ENCODE results near the gene GET4. TPM values are rescaled to one million over a fixed set of nuclear protein-coding genes. Genes with fewer than 3 reads are reported as not detected.

GET4 gene
- total and polyA plus RNA-seq, 4 donors = 19.5 to 34.7 (median 27.3) TPM

DNA sequence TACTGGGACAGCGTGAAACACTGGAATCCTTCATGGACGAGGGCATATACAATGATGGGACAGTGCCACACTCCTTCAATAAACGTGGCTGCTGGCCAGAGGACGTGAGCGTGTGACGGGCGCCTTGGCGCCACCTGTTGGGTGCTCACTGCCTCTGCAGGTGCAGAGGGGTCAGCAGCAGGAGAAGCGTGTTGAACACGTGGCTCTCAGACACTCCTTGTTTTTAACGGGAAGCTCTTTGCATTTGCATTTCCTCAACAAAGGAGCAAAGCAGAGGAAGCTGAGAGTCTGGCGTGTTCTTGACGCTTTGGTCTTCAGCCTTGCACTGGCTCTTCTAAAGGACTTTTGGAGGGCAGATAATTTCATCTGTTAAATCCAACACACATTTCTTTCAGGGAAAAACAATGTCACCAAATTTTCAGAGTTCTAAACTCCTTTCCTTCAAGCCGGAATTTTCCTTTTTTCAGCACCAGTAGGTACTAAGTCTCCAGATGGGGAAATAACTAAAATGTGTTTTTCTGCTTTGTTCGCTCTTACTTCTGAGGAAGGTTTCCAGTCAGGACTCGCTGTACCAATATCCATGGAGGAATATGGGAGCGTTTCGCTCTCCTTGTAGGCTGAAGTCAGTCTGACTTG is 2.9 kb upstream of the GET4 start:
- WGBS = 28% methylated on average over 18 of the region's 18 CpGs
- Histone ChIP-seq H3K9ac (ENCODE audit: low read depth in 1 of 2, low read length in 2 of 2) (peak overlapping the region; percentile 60 to 74), H3K9me3 (ENCODE audit: control insufficient read depth in 4 of 4, low read length in 3 of 4) (no peaks in the 10 kb centered on the region), H3K27ac (ENCODE audit: low read depth in 1 of 2, low read length in 2 of 2) (peak overlapping the region; percentile 67 to 72), H3K4me1 (ENCODE audit: control insufficient read depth in 4 of 4, insufficient read depth in 4 of 4, low read length in 3 of 4) (peaks cover 0 to 20% (median 13%) of the 10 kb centered on the region in 4 donors), H3K36me3 (ENCODE audit: control insufficient read depth in 4 of 4, insufficient read depth in 3 of 4, low read depth in 1 of 4, low read length in 3 of 4) (peaks cover 0 to 20% (median 8%) of the 10 kb centered on the region in 4 donors), H3K27me3 (ENCODE audit: control insufficient read depth in 4 of 4, insufficient read depth in 4 of 4, low read length in 3 of 4) (no peaks in the 10 kb centered on the region), H3K4me3 (ENCODE audit: low read depth in 1 of 3, low read length in 3 of 3) (no peak overlapping the region)
- TF ChIP-seq, protein P1, sequence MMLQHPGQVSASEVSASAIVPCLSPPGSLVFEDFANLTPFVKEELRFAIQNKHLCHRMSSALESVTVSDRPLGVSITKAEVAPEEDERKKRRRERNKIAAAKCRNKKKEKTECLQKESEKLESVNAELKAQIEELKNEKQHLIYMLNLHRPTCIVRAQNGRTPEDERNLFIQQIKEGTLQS (IDR thresholded peaks at IDR 0.05) = no peak
- TF ChIP-seq, protein P2, sequence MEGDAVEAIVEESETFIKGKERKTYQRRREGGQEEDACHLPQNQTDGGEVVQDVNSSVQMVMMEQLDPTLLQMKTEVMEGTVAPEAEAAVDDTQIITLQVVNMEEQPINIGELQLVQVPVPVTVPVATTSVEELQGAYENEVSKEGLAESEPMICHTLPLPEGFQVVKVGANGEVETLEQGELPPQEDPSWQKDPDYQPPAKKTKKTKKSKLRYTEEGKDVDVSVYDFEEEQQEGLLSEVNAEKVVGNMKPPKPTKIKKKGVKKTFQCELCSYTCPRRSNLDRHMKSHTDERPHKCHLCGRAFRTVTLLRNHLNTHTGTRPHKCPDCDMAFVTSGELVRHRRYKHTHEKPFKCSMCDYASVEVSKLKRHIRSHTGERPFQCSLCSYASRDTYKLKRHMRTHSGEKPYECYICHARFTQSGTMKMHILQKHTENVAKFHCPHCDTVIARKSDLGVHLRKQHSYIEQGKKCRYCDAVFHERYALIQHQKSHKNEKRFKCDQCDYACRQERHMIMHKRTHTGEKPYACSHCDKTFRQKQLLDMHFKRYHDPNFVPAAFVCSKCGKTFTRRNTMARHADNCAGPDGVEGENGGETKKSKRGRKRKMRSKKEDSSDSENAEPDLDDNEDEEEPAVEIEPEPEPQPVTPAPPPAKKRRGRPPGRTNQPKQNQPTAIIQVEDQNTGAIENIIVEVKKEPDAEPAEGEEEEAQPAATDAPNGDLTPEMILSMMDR (IDR thresholded peaks at IDR 0.05; ENCODE audit: low read depth, low read length, missing input control) = peak; percentile 97
- TF ChIP-seq, protein P3, sequence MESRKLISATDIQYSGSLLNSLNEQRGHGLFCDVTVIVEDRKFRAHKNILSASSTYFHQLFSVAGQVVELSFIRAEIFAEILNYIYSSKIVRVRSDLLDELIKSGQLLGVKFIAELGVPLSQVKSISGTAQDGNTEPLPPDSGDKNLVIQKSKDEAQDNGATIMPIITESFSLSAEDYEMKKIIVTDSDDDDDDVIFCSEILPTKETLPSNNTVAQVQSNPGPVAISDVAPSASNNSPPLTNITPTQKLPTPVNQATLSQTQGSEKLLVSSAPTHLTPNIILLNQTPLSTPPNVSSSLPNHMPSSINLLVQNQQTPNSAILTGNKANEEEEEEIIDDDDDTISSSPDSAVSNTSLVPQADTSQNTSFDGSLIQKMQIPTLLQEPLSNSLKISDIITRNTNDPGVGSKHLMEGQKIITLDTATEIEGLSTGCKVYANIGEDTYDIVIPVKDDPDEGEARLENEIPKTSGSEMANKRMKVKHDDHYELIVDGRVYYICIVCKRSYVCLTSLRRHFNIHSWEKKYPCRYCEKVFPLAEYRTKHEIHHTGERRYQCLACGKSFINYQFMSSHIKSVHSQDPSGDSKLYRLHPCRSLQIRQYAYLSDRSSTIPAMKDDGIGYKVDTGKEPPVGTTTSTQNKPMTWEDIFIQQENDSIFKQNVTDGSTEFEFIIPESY (IDR thresholded peaks at IDR 0.05) = no peak
- TF ChIP-seq, protein P4, sequence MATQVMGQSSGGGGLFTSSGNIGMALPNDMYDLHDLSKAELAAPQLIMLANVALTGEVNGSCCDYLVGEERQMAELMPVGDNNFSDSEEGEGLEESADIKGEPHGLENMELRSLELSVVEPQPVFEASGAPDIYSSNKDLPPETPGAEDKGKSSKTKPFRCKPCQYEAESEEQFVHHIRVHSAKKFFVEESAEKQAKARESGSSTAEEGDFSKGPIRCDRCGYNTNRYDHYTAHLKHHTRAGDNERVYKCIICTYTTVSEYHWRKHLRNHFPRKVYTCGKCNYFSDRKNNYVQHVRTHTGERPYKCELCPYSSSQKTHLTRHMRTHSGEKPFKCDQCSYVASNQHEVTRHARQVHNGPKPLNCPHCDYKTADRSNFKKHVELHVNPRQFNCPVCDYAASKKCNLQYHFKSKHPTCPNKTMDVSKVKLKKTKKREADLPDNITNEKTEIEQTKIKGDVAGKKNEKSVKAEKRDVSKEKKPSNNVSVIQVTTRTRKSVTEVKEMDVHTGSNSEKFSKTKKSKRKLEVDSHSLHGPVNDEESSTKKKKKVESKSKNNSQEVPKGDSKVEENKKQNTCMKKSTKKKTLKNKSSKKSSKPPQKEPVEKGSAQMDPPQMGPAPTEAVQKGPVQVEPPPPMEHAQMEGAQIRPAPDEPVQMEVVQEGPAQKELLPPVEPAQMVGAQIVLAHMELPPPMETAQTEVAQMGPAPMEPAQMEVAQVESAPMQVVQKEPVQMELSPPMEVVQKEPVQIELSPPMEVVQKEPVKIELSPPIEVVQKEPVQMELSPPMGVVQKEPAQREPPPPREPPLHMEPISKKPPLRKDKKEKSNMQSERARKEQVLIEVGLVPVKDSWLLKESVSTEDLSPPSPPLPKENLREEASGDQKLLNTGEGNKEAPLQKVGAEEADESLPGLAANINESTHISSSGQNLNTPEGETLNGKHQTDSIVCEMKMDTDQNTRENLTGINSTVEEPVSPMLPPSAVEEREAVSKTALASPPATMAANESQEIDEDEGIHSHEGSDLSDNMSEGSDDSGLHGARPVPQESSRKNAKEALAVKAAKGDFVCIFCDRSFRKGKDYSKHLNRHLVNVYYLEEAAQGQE (IDR thresholded peaks at IDR 0.05) = no peak
- TF ChIP-seq FOXA2 (IDR thresholded peaks at IDR 0.05) = no peak
- TF ChIP-seq HNF4A (conservative IDR thresholded peaks at IDR 0.05) = peak; percentile 45 to 57
- TF ChIP-seq, protein P5, sequence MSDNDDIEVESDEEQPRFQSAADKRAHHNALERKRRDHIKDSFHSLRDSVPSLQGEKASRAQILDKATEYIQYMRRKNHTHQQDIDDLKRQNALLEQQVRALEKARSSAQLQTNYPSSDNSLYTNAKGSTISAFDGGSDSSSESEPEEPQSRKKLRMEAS (IDR thresholded peaks at IDR 0.05) = peak; percentile 99
- TF ChIP-seq EGR1 (IDR thresholded peaks at IDR 0.05; ENCODE audit: low read depth in 2 of 2) = no peak
- peak in 1 of 2 donors; percentile 31 for TF ChIP-seq GABPA (IDR thresholded peaks at IDR 0.05 in 1 of 2, conservative IDR thresholded peaks at IDR 0.05 in 1 of 2)
- no peak for TF ChIP-seq HNF4G (IDR thresholded peaks at IDR 0.05)
- TF ChIP-seq RAD21 (IDR thresholded peaks at IDR 0.05) = peak; percentile 95
- peak; percentile 80 to 84 for TF ChIP-seq RXRA (IDR thresholded peaks at IDR 0.05)
- peak; percentile 9 for TF ChIP-seq FOXA1 (IDR thresholded peaks at IDR 0.05)
- peak; percentile 59 for TF ChIP-seq SP1 (IDR thresholded peaks at IDR 0.05)
- no peak for TF ChIP-seq TAF1 (conservative IDR thresholded peaks at IDR 0.05)
- TF ChIP-seq JUND (IDR thresholded peaks at IDR 0.05) = no peak
- TF ChIP-seq NR2F2 (IDR thresholded peaks at IDR 0.05) = peak; percentile 80
- TF ChIP-seq YY1 (IDR thresholded peaks at IDR 0.05) = peak; percentile 38
- DNase-seq (ENCODE audit: low spot score) = peak; percentile 77
